Measurements from ENCODE around the gene AKIRIN2.

DNA sequence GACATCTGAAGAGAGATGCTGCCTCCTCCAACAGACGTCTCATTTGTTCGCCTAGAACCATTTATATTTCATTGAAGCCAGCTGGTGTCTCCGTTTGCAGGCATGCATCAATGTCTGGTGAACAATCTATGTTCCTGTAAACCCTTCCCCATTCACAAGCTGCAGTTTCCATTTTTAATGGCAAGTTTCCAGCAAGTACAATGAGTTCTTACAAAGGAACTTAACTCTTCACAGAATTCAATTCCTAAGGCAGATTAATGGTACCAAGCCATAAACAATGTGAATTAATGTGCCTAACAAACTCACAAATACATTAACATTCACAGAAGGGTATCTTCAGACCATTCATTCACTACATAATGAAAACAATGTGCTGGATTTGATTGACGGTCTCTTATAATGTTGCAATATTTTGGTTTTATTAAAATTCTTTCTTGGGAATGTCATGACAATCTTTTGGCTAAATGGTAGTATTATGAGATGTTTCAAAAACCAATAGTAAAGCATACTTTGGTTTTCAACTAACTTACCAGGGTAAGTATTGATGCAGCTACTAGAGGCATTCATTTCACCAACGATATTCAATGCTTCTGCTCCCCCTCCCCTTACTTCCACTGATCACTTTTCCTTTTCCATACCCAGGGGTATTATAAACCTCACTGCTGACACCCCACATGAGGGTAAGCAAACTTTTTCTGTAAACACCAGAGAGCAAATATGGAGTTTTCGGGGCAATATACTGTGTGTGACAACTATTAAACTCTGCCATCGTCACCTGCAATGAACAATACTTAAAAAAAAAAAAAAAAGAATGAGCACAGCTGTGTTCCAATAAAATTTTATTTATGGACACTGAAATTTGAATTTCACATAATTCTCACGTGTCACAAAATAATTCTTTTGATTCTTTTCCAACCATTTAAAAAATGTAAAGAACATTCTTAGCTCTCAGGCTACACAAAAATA, 4.2 kb downstream of the AKIRIN2 start:
- TF ChIP-seq MAFF (IDR thresholded peaks at IDR 0.05; ENCODE audit: low read depth, low read length): no peak
- TF ChIP-seq MED1 (CRISPR knock-in tag; IDR thresholded peaks at IDR 0.05): no peak
- no peak for TF ChIP-seq ZNF205 (CRISPR knock-in tag; IDR thresholded peaks at IDR 0.05)
- no peak for TF ChIP-seq YY1 (IDR thresholded peaks at IDR 0.05; ENCODE audit: insufficient read depth, insufficient replicate concordance, low read depth, low read length)
